Stromal cell of bone marrow (primary cell): Measurements from ENCODE around the gene CPZ.
"Not testable (repeated sequence)": the region's sequence is repeated elsewhere in the genome, so short reads cannot be mapped to it uniquely, and the experiment has no call there.

Experiments
- DNase-seq: peaks from one replicate; pipeline ENCODE4 v3.0.0-alpha.2; 2012; ENCODE audit warnings: low read depth

The CPZ gene

GRCh38 chr4:8610858-8611616 is 18.5 kb downstream of the CPZ start:
- DNase-seq = no peak

- DNase-seq = no peak
Measured at GRCh38 chr4:8612646-8613045, 20.1 kb downstream of the CPZ start.

- DNase-seq = no peak
Measured at GRCh38 chr4:8613421-8614364, 21.1 kb downstream of the CPZ start.

GRCh38 chr4:8614365-8615193 is 22.0 kb downstream of the CPZ start:
- DNase-seq = no peak

GRCh38 chr4:8615366-8615765 is 22.8 kb downstream of the CPZ start:
- no peak for DNase-seq

- no peak for DNase-seq
Measured at GRCh38 chr4:8615921-8616787, 23.6 kb downstream of the CPZ start.

GRCh38 chr4:8616831-8617230 is 24.3 kb downstream of the CPZ start:
- DNase-seq = no peak

GRCh38 chr4:8617486-8618040 is 25.0 kb downstream of the CPZ start:
- no peak for DNase-seq

GRCh38 chr4:8618421-8618820 is 25.9 kb downstream of the CPZ start:
- no peak for DNase-seq

- DNase-seq = no peak
Measured at GRCh38 chr4:8618961-8619720, 26.6 kb downstream of the CPZ start.

- DNase-seq = not testable (repeated sequence)
Measured at GRCh38 chr4:8621135-8621534, 28.6 kb downstream of the CPZ start.

- not testable (repeated sequence) for DNase-seq
Measured at GRCh38 chr4:8624601-8625272, 32.2 kb downstream of the CPZ start.

GRCh38 chr4:8630240-8630905 is 37.8 kb downstream of the CPZ start:
- not testable (repeated sequence) for DNase-seq

- not testable (repeated sequence) for DNase-seq
Measured at GRCh38 chr4:8631896-8632295, 39.3 kb downstream of the CPZ start.

GRCh38 chr4:8634773-8635172 is 42.2 kb downstream of the CPZ start:
- not testable (repeated sequence) for DNase-seq

- DNase-seq = not testable (repeated sequence)
Measured at GRCh38 chr4:8635897-8636554, 43.5 kb downstream of the CPZ start.

- DNase-seq = no peak
Measured at GRCh38 chr4:8637456-8637984, 45.0 kb downstream of the CPZ start.

GRCh38 chr4:8639021-8639420 is 46.5 kb downstream of the CPZ start:
- no peak for DNase-seq
